Measurements from ENCODE around the gene N4BP2L2. TPM values are rescaled to one million over a fixed set of nuclear protein-coding genes. Genes with fewer than 3 reads are reported as not detected.

Gene N4BP2L2
- total RNA-seq, 1 experiment from 2014 or later: 31.0 TPM

GRCh38 chr13:32426990-32427851 is 111.4 kb downstream of the N4BP2L2 start:
- DNase-seq (ENCODE audit: low read depth): peak; percentile 11

GRCh38 chr13:32426191-32426989 is 112.2 kb downstream of the N4BP2L2 start:
- DNase-seq (ENCODE audit: low read depth): peak; percentile 48

GRCh38 chr13:32425158-32425557 is 113.4 kb downstream of the N4BP2L2 start:
- no peak for DNase-seq (ENCODE audit: low read depth)

GRCh38 chr13:32423592-32423991 is 115.0 kb downstream of the N4BP2L2 start:
- DNase-seq (ENCODE audit: low read depth): no peak

GRCh38 chr13:32419862-32420261 is 118.7 kb downstream of the N4BP2L2 start:
- DNase-seq (ENCODE audit: low read depth): no peak

- DNase-seq (ENCODE audit: low read depth): no peak
Observed at GRCh38 chr13:32417995-32418394, 120.6 kb downstream of the N4BP2L2 start.

GRCh38 chr13:32415019-32415418 is 123.6 kb downstream of the N4BP2L2 start:
- DNase-seq (ENCODE audit: low read depth): peak; percentile 9

- DNase-seq (ENCODE audit: low read depth): no peak
Observed at GRCh38 chr13:32414580-32414979, 124.0 kb downstream of the N4BP2L2 start.

- DNase-seq (ENCODE audit: low read depth): no peak
Observed at GRCh38 chr13:32413284-32413683, 125.3 kb downstream of the N4BP2L2 start.

- peak; percentile 48 for DNase-seq (ENCODE audit: low read depth)
Observed at GRCh38 chr13:32409561-32410421, 128.8 kb downstream of the N4BP2L2 start.

GRCh38 chr13:32409001-32409313 is 129.6 kb downstream of the N4BP2L2 start:
- DNase-seq (ENCODE audit: low read depth): no peak

- no peak for DNase-seq (ENCODE audit: low read depth)
Observed at GRCh38 chr13:32408296-32409000, 130.1 kb downstream of the N4BP2L2 start.

GRCh38 chr13:32407854-32408253 is 130.7 kb downstream of the N4BP2L2 start:
- no peak for DNase-seq (ENCODE audit: low read depth)

- no peak for DNase-seq (ENCODE audit: low read depth)
Observed at GRCh38 chr13:32403108-32403507, 135.5 kb downstream of the N4BP2L2 start.

GRCh38 chr13:32391101-32391619 is 147.4 kb downstream of the N4BP2L2 start:
- peak; percentile 5 for DNase-seq (ENCODE audit: low read depth)

GRCh38 chr13:32390484-32390883 is 148.1 kb downstream of the N4BP2L2 start:
- no peak for DNase-seq (ENCODE audit: low read depth)

- no peak for DNase-seq (ENCODE audit: low read depth)
Observed at GRCh38 chr13:32390048-32390447, 148.5 kb downstream of the N4BP2L2 start.

- no peak for DNase-seq (ENCODE audit: low read depth)
Observed at GRCh38 chr13:32385410-32385809, 153.2 kb downstream of the N4BP2L2 start.

GRCh38 chr13:32384702-32385101 is 153.9 kb downstream of the N4BP2L2 start:
- no peak for DNase-seq (ENCODE audit: low read depth)

- no peak for DNase-seq (ENCODE audit: low read depth)
Observed at GRCh38 chr13:32383836-32384618, 154.6 kb downstream of the N4BP2L2 start.
